ENCODE data around the gene WDR31.

DNA sequence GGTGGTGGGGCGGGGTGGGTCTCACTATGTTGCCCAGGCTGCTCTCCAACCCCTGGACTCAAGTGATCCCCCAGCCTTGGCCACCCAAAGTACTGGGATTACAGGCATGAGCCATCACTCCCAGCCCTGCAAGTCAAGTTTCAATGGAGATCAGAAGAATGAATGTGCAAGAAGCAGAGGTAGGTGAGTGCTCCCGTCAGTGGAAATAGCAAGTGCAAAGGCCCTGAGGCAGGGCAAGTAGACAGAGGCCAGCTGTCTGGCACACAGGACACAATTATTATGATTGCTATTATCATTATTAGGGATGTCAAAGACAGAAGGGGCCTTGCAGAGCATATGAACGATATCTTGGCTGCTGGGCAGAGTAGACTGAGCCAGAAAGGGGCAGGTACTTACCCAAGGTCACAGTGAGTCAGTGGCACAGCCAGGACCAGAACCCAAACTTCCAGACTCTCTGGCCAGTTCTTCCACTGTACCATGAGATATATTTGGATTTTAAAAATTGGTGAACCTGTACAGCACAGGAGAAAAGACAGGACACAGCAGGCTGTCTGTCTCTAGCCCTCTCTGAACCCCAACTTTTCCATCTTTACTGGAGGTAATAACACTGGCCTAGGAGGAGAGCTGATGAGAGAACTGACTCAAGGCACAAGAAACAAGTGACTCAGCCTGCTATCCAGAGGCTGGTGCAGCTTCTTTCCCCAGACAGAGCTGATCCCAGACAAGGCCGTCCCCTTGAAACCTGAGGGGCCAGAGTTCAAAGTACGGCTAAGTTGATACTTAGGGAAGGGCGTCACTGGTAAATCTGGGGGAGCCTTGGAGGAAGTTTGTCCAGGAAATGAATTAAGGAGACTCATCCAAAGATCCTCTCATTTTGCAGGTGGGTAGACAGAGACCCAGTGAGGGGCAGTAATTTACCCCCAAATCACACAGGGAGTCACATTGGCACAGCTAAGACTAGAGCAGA is 35.3 kb upstream of the WDR31 start:
- TF ChIP-seq, protein P1, sequence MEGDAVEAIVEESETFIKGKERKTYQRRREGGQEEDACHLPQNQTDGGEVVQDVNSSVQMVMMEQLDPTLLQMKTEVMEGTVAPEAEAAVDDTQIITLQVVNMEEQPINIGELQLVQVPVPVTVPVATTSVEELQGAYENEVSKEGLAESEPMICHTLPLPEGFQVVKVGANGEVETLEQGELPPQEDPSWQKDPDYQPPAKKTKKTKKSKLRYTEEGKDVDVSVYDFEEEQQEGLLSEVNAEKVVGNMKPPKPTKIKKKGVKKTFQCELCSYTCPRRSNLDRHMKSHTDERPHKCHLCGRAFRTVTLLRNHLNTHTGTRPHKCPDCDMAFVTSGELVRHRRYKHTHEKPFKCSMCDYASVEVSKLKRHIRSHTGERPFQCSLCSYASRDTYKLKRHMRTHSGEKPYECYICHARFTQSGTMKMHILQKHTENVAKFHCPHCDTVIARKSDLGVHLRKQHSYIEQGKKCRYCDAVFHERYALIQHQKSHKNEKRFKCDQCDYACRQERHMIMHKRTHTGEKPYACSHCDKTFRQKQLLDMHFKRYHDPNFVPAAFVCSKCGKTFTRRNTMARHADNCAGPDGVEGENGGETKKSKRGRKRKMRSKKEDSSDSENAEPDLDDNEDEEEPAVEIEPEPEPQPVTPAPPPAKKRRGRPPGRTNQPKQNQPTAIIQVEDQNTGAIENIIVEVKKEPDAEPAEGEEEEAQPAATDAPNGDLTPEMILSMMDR (IDR thresholded peaks at IDR 0.05), result no peak
- TF ChIP-seq POLR2A (IDR thresholded peaks at IDR 0.05), result no peak

Measured in body of pancreas (tissue), 4 donors.